H9 (cell line): ENCODE measurements around the gene KIF18B. TPM values are rescaled to one million over a fixed set of nuclear protein-coding genes. Genes with fewer than 3 reads are reported as not detected.

Experiments
- DNase-seq: peaks from one replicate; pipeline ENCODE4 v3.0.0-alpha.2; 2017
- H2AFZ ChIP-seq: one replicate; pipeline ENCODE4 v1.6.1; 2013; ENCODE audit warnings: mild to moderate bottlenecking, low read length, control low read depth, moderate library complexity
- H2AK5ac ChIP-seq: 2 replicates; pipeline ENCODE4 v1.6.1; 2013; ENCODE audit warnings: low read length, control low read depth, mixed read lengths; ENCODE audit not compliant: insufficient read length
- H2BK120ac ChIP-seq: one replicate; pipeline ENCODE4 v1.6.1; 2013; ENCODE audit warnings: low read depth, mild to moderate bottlenecking, low read length, control low read depth, inconsistent platforms; ENCODE audit not compliant: poor library complexity, severe bottlenecking
- H2BK12ac ChIP-seq: 2 replicates; pipeline ENCODE4 v1.6.1; 2013; ENCODE audit warnings: low read length, control low read depth, mixed read lengths, low read depth; ENCODE audit not compliant: insufficient read length
- H2BK15ac ChIP-seq: 2 replicates; pipeline ENCODE4 v1.6.1; 2013; ENCODE audit warnings: low read depth, low read length, control low read depth
- H2BK20ac ChIP-seq: one replicate; pipeline ENCODE4 v1.6.1; 2013; ENCODE audit warnings: low read depth, mild to moderate bottlenecking, low read length, control low read depth, inconsistent platforms; ENCODE audit not compliant: poor library complexity, severe bottlenecking
- H2BK5ac ChIP-seq: 2 replicates; pipeline ENCODE4 v1.6.1; 2013; ENCODE audit warnings: low read length, control low read depth, mixed read lengths; ENCODE audit not compliant: insufficient read length
- H3K14ac ChIP-seq: 2 replicates; pipeline ENCODE4 v1.6.1; 2013; ENCODE audit warnings: low read length, control low read depth; ENCODE audit not compliant: insufficient read depth
- H3K18ac ChIP-seq: 2 replicates; pipeline ENCODE4 v1.6.1; 2013; ENCODE audit warnings: low read depth, mild to moderate bottlenecking, mixed read lengths, low read length, control low read depth; ENCODE audit not compliant: insufficient read length
- H3K23ac ChIP-seq: 2 replicates; pipeline ENCODE4 v1.6.1; 2013; ENCODE audit warnings: low read length, control low read depth, mixed read lengths, low read depth; ENCODE audit not compliant: insufficient read length
- H3K23me2 ChIP-seq: 2 replicates; pipeline ENCODE4 v1.6.1; 2013; ENCODE audit warnings: low read depth, mild to moderate bottlenecking, mixed read lengths, low read length, control low read depth; ENCODE audit not compliant: insufficient read length, poor library complexity, severe bottlenecking
- H3K27ac ChIP-seq: 2 replicates; pipeline ENCODE4 v1.5.1; 2013; ENCODE audit warnings: low read length, control low read depth, mixed read lengths, low read depth; ENCODE audit not compliant: insufficient read length
- H3K27me3 ChIP-seq: 2 replicates; pipeline ENCODE4 v1.6.1; 2013; ENCODE audit warnings: low read length, control low read depth, inconsistent platforms; ENCODE audit not compliant: insufficient read depth
- H3K4ac ChIP-seq: 2 replicates; pipeline ENCODE4 v1.6.1; 2013; ENCODE audit warnings: low read depth, mild to moderate bottlenecking, control low read depth, inconsistent platforms, low read length, moderate library complexity
- H3K4me1 ChIP-seq: 2 replicates; pipeline ENCODE4 v1.6.1; 2013; ENCODE audit warnings: low read length, control low read depth, inconsistent platforms; ENCODE audit not compliant: insufficient read depth
- H3K4me2 ChIP-seq: 2 replicates; pipeline ENCODE4 v1.6.1; 2013; ENCODE audit warnings: low read length, control low read depth, mixed read lengths; ENCODE audit not compliant: insufficient read length, insufficient read depth
- H3K56ac ChIP-seq: 2 replicates; pipeline ENCODE4 v1.6.1; 2013; ENCODE audit warnings: low read depth, mild to moderate bottlenecking, mixed read lengths, low read length, control low read depth; ENCODE audit not compliant: insufficient read length
- H3K79me1 ChIP-seq: 2 replicates; pipeline ENCODE4 v1.6.1; 2013; ENCODE audit warnings: low read depth, mild to moderate bottlenecking, moderate library complexity, low read length, control low read depth, inconsistent platforms; ENCODE audit not compliant: insufficient read depth, poor library complexity, severe bottlenecking
- H3K79me2 ChIP-seq: 2 replicates; pipeline ENCODE4 v1.6.1; 2013; ENCODE audit warnings: low read length, control low read depth, inconsistent platforms; ENCODE audit not compliant: insufficient read depth
- H3K9ac ChIP-seq: 2 replicates; pipeline ENCODE4 v1.6.1; 2013; ENCODE audit warnings: low read length, control low read depth, mixed read lengths; ENCODE audit not compliant: insufficient read length; ENCODE audit errors: extremely low read depth
- H3K9me3 ChIP-seq: one replicate; pipeline ENCODE4 v1.6.1; 2013; ENCODE audit warnings: low read depth, low read length, inconsistent platforms; ENCODE audit not compliant: control insufficient read depth
- H3T11ph ChIP-seq: one replicate; pipeline ENCODE4 v1.6.1; 2013; ENCODE audit warnings: mild to moderate bottlenecking, low read length, control low read depth, inconsistent platforms
- H4K20me1 ChIP-seq: one replicate; pipeline ENCODE4 v1.6.1; 2013; ENCODE audit not compliant: control insufficient read depth, insufficient read length, insufficient read depth
- H4K5ac ChIP-seq: 2 replicates; pipeline ENCODE4 v1.6.1; 2013; ENCODE audit warnings: low read depth, mild to moderate bottlenecking, mixed read lengths, low read length, control low read depth; ENCODE audit not compliant: insufficient read length
- H4K8ac ChIP-seq: replicated peaks from 2 replicates; pipeline ENCODE4 v1.6.1; 2013; ENCODE audit warnings: low read length, control low read depth, mixed read lengths, low read depth; ENCODE audit not compliant: insufficient read length
- H4K91ac ChIP-seq: 2 replicates; pipeline ENCODE4 v1.6.1; 2013; ENCODE audit warnings: low read depth, mild to moderate bottlenecking, moderate library complexity, mixed read lengths, low read length, control low read depth; ENCODE audit not compliant: insufficient read length
- H3K27ac Mint-ChIP-seq, 3 experiments: 2 replicates in 2 of 3; 3 replicates in 1 of 3; pipeline ENCODE4 v1.8.0; 2020 to 2021; ENCODE audit warnings: mixed read lengths in 3 of 3, mild to moderate bottlenecking in 1 of 3, moderate library complexity in 1 of 3
- H3K27me3 Mint-ChIP-seq: 2 replicates; pipeline ENCODE4 v1.8.0; 2021; ENCODE audit warnings: low read depth, mild to moderate bottlenecking, moderate library complexity, mixed read lengths
- H3K36me3 Mint-ChIP-seq, 3 experiments: 2 replicates in 2 of 3; 3 replicates in 1 of 3; pipeline ENCODE4 v1.8.0; 2020 to 2021; ENCODE audit warnings: low read depth in 3 of 3, mixed read lengths in 3 of 3; ENCODE audit not compliant: insufficient read depth in 1 of 3
- H3K4me1 Mint-ChIP-seq, 2 experiments: 2 replicates each; pipeline ENCODE4 v1.8.0; 2020; ENCODE audit warnings: mixed read lengths in 2 of 2
- H3K4me3 Mint-ChIP-seq, 2 experiments: 2 replicates in 1 of 2; 3 replicates in 1 of 2; pipeline ENCODE4 v1.8.0; 2020 to 2021; ENCODE audit warnings: mild to moderate bottlenecking in 2 of 2, mixed read lengths in 2 of 2, moderate library complexity in 1 of 2
- H3K9me3 Mint-ChIP-seq, 2 experiments: 2 replicates in 1 of 2; 3 replicates in 1 of 2; pipeline ENCODE4 v1.8.0; 2020; ENCODE audit warnings: mild to moderate bottlenecking in 2 of 2, mixed read lengths in 2 of 2, moderate library complexity in 1 of 2
- WGBS: extraction: QIAGEN DNeasy Blood & Tissue Kit; methylation state at CpG from one replicate; pipeline ENCODE4 v1.1.7; 2013; ENCODE audit warnings: missing lambda C conversion rate, low lambda C conversion rate, mixed read lengths; ENCODE audit not compliant: insufficient read length; ENCODE audit errors: extremely low coverage; 5-methylcytosine and 5-hydroxymethylcytosine counted together
- total RNA-seq: library from RNA; stranded (reverse); gene quantifications from 2 replicates; pipeline ENCODE4 v1.2.1, GENCODE V29; 2021
- TF ChIP-seq, protein P1 (sequence below): fragments of 200-600 bp; sonication (generic); conservative IDR thresholded peaks from 3 replicates; pipeline ENCODE4 v1.8.0; 2021; ENCODE audit warnings: antibody characterized with exemption, mild to moderate bottlenecking

KIF18B gene
- total RNA-seq, 1 experiment from 2014 or later: 51.8 TPM

DNA sequence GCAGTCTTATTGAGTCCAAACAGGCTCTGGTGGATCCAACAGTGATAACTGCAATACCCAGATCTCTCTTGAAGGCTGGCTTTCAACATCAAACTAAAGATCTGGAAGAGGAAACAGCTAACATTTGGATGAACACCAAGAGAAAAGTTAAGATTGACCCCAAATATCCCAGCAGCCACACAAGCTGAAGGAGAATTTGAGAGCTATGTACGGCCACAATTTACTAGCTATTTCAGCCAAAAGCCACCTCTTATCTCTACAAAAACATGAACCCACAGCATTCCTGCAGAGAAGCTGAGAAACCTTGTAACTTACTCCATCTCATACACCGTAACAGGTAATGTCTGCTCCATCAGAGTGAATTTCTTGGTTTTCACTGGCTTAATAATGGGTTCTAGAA is 62.6 kb downstream of the KIF18B start:
- Mint-ChIP-seq H3K4me3 (no peak overlapping the region), H3K9me3 (no peaks in the 10 kb centered on the region), H3K36me3 (peaks cover 34 to 60% (median 57%) of the 10 kb centered on the region in 3 experiments; a peak in 6 of 7 replicates), H3K27me3 (no peaks in the 10 kb centered on the region), H3K27ac (no peak overlapping the region), H3K4me1 (no peaks in the 10 kb centered on the region)
- no peaks in the 10 kb centered on the region for H3K4me1 ChIP-seq
- TF ChIP-seq, protein P1, sequence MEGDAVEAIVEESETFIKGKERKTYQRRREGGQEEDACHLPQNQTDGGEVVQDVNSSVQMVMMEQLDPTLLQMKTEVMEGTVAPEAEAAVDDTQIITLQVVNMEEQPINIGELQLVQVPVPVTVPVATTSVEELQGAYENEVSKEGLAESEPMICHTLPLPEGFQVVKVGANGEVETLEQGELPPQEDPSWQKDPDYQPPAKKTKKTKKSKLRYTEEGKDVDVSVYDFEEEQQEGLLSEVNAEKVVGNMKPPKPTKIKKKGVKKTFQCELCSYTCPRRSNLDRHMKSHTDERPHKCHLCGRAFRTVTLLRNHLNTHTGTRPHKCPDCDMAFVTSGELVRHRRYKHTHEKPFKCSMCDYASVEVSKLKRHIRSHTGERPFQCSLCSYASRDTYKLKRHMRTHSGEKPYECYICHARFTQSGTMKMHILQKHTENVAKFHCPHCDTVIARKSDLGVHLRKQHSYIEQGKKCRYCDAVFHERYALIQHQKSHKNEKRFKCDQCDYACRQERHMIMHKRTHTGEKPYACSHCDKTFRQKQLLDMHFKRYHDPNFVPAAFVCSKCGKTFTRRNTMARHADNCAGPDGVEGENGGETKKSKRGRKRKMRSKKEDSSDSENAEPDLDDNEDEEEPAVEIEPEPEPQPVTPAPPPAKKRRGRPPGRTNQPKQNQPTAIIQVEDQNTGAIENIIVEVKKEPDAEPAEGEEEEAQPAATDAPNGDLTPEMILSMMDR: no peak
- no peaks in the 10 kb centered on the region for H3K27me3 ChIP-seq
- H2BK20ac ChIP-seq: no peak overlapping the region
- H4K91ac ChIP-seq: no peak overlapping the region
- no peaks in the 10 kb centered on the region for H4K20me1 ChIP-seq
- peaks cover 4% of the 10 kb centered on the region for H3K79me1 ChIP-seq
- no peak overlapping the region for H3K56ac ChIP-seq
- H3T11ph ChIP-seq: no peak overlapping the region
- H2BK120ac ChIP-seq: no peak overlapping the region
- no peak overlapping the region for H2BK5ac ChIP-seq
- no peaks in the 10 kb centered on the region for H3K23me2 ChIP-seq
- no peak overlapping the region for H2AFZ ChIP-seq
- no peak overlapping the region for H3K27ac ChIP-seq
- H2AK5ac ChIP-seq: no peak overlapping the region
- H2BK15ac ChIP-seq: no peak overlapping the region
- H3K4ac ChIP-seq: no peak overlapping the region
- H4K8ac ChIP-seq: no peak overlapping the region
- no CpG with 5 or more reads among the region's 2 CpGs for WGBS
- no peak for DNase-seq
- H2BK12ac ChIP-seq: no peak overlapping the region
- H3K23ac ChIP-seq: no peak overlapping the region
- H3K4me2 ChIP-seq: no peak overlapping the region
- H3K14ac ChIP-seq: no peak overlapping the region
- H3K79me2 ChIP-seq: no peaks in the 10 kb centered on the region
- no peak overlapping the region for H3K18ac ChIP-seq
- no peak overlapping the region for H3K9ac ChIP-seq
- H3K9me3 ChIP-seq: no peaks in the 10 kb centered on the region
- no peak overlapping the region for H4K5ac ChIP-seq
